Rectal smooth muscle tissue (tissue), 1 donor: ENCODE results near the gene SV2C.
A peak's percentile ranks its signal among the peaks of the same experiment; 100 is the strongest.
"Not testable (repeated sequence)": the region's sequence is repeated elsewhere in the genome, so short reads cannot be mapped to it uniquely, and the experiment has no call there.

ENCODE experiments used
- H3K27ac ChIP-seq: one replicate; pipeline ENCODE4 v1.7.0; 2013; ENCODE audit warnings: low read depth, low read length, inconsistent platforms
- H3K27me3 ChIP-seq: one replicate; pipeline ENCODE4 v1.7.0; 2013; ENCODE audit warnings: low read length; ENCODE audit not compliant: control insufficient read depth, insufficient read depth
- H3K36me3 ChIP-seq: one replicate; pipeline ENCODE4 v1.7.0; 2013; ENCODE audit warnings: low read length; ENCODE audit not compliant: control insufficient read depth, insufficient read depth
- H3K4me1 ChIP-seq: one replicate; pipeline ENCODE4 v1.7.0; 2013; ENCODE audit warnings: low read length; ENCODE audit not compliant: control insufficient read depth, insufficient read depth
- H3K4me3 ChIP-seq: one replicate; pipeline ENCODE4 v1.7.0; 2013; ENCODE audit warnings: low read length
- H3K9ac ChIP-seq: one replicate; pipeline ENCODE4 v1.7.0; 2013; ENCODE audit warnings: low read length

Gene SV2C

DNA sequence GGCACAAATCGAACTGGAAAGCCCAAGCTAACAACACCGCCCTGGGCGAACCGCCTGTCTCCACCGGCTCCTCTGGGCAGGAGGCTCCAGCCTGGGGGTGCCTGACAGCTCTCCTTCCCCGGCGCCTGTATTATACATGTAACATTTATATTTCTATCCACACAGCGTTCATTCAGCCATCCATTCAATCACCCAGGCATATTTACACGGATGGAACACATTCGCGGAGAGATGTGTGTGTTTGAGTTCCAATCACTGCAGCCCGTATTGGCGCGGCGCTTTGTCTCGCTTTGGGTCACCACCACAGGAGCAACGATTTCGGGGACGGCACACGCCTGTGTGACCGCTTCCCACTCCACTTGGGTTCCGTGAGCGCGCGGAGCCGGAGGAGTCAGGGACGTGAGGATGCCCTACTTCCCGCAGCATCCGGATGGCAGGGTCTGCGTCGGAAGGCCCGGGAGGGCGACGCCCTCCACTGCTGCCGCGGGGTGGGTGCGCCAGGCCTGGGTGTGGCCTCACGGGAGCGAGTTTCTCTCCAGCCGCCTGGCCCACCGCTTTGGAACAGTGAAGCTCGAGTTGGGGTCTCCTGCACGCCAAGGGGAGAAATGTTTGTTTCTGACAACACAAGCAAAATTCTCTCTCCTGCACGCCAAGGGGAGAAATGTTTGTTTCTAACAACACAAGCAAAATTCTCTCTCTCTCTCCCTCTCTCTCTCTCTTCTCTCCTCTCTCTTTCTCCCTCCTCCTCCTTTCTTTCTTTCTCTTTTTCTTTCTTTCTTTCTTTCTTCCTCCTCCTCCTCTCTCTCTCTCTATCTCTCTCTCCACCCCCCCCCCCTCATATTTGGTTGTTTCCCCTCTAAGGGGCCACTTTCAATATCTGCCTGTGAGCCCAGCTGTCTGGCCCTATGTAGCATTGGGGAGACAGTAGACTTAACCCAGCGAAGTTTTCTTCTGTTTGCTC is 1.1 kb upstream of the SV2C start:
- Histone ChIP-seq H3K27me3 (peaks cover 7% of the 10 kb centered on the region), H3K4me1 (no peaks in the 10 kb centered on the region), H3K36me3 (no peaks in the 10 kb centered on the region), H3K9ac (no peak overlapping the region), H3K27ac (no peak overlapping the region), H3K4me3 (no peak overlapping the region)

DNA sequence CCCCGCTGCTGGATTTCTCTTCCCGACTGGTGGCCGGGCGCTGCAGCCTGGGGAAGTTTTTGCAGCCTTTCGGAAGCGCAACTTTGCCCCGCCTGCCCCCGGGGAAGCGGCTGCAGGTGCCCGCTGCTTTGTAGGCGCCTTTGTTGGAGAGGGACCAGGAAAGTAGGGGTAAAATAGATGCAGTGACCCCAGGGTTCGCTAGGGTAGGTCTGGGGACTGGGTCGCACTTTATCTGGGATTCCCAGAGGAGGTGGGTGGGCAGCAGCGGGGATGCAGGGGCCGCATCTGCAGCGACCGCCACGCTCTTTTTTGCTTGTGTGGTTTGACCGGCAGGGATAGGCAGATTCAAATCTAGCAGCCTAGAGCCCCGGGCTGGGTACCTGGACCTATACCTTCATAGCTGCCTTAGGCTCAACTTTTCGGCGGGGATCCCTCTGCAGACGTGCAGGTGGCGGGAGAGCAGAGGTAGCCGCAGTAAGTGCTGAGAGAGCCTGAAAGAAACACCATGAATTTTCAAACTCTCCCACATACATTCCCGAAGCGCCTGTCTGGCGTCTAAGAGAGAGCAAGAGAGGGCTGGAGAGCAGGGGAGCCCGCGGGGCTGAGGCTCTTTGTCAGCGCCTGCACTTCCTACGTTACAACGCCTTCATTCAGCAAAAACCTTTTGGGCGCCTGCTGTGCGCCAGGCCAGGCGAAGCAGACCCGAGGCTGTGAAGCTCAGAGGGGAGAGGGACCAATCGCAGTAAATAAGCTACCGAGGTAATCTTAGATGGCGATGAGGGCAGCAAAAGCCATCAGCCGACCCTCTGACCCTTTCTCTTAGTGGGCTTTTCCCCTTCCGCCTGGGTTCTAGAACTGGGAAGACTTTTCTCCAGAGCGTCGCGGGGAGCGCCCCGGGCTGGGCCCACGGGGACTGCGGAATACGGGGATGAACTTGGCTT is 642 bp downstream of the SV2C start:
- no peaks in the 10 kb centered on the region for H3K36me3 ChIP-seq
- no peak overlapping the region for H3K27ac ChIP-seq
- peaks cover 7% of the 10 kb centered on the region for H3K27me3 ChIP-seq
- H3K4me1 ChIP-seq: no peaks in the 10 kb centered on the region
- peak overlapping the region; percentile 19 for H3K4me3 ChIP-seq
- no peak overlapping the region for H3K9ac ChIP-seq

DNA sequence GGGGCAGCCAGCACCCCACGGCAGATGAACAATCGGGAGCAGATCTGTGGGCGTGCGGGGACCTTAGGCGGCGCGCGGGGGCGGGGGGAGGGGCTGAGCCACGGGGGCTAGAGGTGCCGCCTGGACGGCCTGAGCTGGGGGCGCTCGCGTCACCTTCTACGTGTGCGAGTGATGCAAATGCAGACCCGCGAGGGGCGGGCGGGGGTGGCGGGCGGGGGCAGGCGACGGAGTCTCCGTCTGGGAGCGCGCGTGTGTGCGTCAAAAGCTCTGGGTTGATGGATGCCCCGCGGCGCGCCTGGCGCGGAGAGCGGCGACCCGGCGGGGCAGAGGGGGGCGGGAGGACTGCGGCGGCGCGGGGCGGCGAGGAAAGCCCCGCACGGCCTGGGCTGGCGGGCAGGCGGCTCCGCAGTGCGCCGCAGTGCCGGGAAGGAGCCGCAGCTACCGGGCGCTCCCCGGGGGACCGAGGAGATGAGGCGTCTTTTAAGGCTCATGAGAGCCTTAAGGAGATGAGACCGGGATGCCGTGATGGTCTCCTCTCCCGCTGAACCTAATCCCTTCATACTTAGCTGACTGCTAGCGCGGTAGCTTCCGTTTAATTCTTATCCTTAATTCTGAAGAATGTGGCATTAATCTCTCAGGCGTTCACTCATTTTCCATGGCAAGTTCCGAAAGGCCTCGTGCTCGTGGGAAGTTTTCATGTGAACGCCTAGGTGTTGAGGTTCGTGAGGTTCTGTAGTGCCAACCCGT is 1.5 kb downstream of the SV2C start:
- H3K27me3 ChIP-seq: peaks cover 7% of the 10 kb centered on the region
- H3K4me1 ChIP-seq: no peaks in the 10 kb centered on the region
- H3K27ac ChIP-seq: no peak overlapping the region
- peak overlapping the region; percentile 31 for H3K4me3 ChIP-seq
- no peaks in the 10 kb centered on the region for H3K36me3 ChIP-seq
- H3K9ac ChIP-seq: no peak overlapping the region

DNA sequence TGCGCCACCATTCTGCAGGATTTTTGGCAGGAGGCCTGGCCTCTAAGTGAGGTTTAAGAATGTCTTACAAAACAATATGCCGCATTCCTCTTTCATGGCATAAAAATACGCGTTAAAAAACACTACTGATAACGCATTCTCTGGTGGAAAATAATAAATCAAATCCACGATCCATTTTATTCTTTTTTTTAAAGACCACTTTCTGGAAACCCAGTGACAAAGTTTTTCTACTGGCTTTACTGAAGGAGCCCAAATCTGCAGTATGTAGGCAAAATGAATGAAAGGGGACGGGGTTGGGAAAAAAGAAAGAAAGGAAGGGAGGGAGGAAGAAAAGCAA is 2.0 kb downstream of the SV2C start:
- peaks cover 7% of the 10 kb centered on the region for H3K27me3 ChIP-seq
- peak overlapping the region; percentile 31 for H3K4me3 ChIP-seq
- H3K4me1 ChIP-seq: no peaks in the 10 kb centered on the region
- no peak overlapping the region for H3K27ac ChIP-seq
- no peaks in the 10 kb centered on the region for H3K36me3 ChIP-seq
- H3K9ac ChIP-seq: no peak overlapping the region

DNA sequence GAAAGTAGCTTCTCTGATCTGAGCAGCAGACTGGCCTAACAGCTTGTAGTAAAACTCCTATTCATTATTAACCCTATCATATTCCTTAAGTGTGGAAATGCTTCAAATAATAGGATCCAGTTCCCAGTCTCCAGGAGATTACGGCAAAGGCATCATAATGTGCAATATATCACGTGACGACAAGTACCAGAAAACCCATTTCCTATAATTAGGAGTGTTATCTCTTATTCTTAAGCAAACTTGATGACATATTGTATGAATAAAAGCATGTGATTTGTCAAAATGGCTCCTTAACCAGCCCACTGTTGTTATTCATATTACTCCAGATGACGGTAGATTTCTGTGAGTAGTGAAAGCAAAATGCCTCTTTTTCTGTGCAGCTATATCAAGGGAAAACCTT is 2.9 kb downstream of the SV2C start:
- peaks cover 7% of the 10 kb centered on the region for H3K27me3 ChIP-seq
- H3K4me1 ChIP-seq: no peaks in the 10 kb centered on the region
- H3K27ac ChIP-seq: no peak overlapping the region
- no peaks in the 10 kb centered on the region for H3K36me3 ChIP-seq
- H3K9ac ChIP-seq: no peak overlapping the region
- H3K4me3 ChIP-seq: no peak overlapping the region

DNA sequence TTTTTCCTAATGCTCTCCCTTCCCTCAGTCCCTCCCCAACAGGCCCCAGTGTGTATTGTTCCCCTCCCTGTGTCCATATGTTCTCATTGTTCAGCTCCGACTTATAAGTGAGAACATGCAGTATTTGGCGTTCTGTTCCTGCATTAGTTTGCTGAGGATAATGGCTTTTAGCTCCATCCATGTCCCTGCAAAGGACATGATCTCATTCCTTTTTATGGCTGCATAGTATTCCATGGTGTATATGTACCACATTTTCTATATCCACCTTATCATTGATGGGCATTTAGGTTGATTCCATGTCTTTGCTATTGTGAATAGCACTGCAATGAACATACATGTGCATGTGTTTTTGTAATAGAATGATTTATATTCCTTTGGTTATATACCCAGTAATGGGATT is 6.0 kb downstream of the SV2C start:
- not testable (repeated sequence) for H3K36me3 ChIP-seq, H3K4me3 ChIP-seq, H3K9ac ChIP-seq, H3K27me3 ChIP-seq, H3K4me1 ChIP-seq, H3K27ac ChIP-seq

DNA sequence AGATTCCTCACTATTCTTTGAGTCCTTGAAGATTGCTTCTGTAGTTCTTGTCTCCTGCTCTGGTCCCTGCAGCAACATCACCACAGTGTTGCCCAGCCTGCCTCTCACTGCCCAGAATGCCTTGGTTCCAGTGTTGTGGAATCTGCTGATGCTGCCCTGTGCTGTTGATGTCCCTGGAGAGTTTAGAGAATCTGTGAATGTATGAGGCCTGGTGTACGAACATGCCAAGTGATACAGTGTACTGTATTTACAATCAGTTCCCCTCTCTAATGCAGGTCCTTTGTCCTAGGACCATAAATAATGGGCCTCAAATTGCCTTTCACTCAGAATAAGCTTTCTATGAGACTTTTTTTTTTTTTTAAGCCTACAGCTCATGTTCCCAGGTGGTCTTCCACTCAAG is 8.2 kb downstream of the SV2C start:
- H3K27ac ChIP-seq: no peak overlapping the region
- H3K4me3 ChIP-seq: no peak overlapping the region
- H3K27me3 ChIP-seq: no peaks in the 10 kb centered on the region
- H3K4me1 ChIP-seq: no peaks in the 10 kb centered on the region
- no peaks in the 10 kb centered on the region for H3K36me3 ChIP-seq
- no peak overlapping the region for H3K9ac ChIP-seq

DNA sequence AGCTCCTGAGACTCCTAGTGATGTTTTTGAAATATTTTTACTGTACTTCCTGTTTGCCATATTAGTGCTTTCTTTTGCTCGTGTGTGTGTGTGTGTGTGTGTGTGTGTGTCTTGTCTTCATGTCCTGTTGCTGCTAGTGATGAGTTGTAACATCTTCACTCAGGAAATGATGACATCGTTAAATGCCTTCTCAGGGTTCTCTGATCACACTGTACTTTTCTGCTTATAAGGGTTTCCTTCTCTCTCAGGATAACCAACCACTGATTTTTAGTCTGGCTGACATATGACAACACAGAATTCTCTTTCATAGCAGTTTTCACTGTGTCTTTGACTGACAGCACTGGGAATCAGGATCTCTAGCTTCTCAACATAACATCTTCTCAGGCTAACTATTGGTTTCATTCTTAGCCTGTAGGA is 16.1 kb downstream of the SV2C start:
- Histone ChIP-seq H3K27me3 (no peaks in the 10 kb centered on the region), H3K27ac (no peak overlapping the region), H3K36me3 (no peaks in the 10 kb centered on the region), H3K9ac (no peak overlapping the region), H3K4me1 (no peaks in the 10 kb centered on the region), H3K4me3 (no peak overlapping the region)

DNA sequence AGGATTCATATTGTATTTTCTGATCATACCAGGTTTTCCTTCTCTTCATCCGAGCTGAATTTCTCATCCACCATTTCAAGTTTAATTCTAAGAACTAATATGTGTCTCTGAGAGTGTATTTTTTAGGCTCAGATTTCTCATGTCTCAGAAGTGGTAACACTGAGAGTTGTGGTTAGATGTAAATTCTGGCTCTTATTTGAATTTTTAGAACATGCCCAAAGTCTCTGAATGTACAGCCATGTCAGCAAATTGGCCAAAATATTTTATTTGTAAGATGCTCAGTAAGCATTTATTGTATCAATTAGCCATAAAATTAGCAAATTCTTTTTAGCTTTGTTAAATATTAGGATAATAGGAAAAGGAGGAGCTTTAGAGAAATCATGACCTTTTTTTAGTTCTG is 16.6 kb downstream of the SV2C start:
- no peak overlapping the region for H3K9ac ChIP-seq
- no peak overlapping the region for H3K27ac ChIP-seq
- H3K36me3 ChIP-seq: no peaks in the 10 kb centered on the region
- no peaks in the 10 kb centered on the region for H3K4me1 ChIP-seq
- no peaks in the 10 kb centered on the region for H3K27me3 ChIP-seq
- no peak overlapping the region for H3K4me3 ChIP-seq

DNA sequence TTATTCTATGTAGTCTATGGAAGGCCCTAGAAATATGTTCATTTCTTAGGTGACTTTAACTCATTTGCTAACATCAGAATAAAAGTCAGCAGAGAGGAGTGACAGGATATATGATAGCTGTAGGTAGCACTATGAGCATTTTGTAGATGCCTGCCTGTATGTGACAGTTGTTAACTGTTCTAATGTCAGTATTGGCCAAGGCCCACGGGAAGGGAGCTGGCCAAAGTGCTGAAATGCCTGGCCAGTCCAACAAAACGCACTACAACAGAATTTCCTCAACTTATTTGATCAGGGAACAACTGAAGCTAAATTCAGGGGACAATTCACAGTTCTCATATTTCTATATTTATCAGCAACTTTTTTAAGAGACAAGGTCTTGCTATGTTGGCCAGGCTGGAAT is 20.8 kb downstream of the SV2C start:
- H3K4me1 ChIP-seq: no peaks in the 10 kb centered on the region
- no peaks in the 10 kb centered on the region for H3K36me3 ChIP-seq
- H3K9ac ChIP-seq: no peak overlapping the region
- no peaks in the 10 kb centered on the region for H3K27me3 ChIP-seq
- H3K4me3 ChIP-seq: no peak overlapping the region
- no peak overlapping the region for H3K27ac ChIP-seq

DNA sequence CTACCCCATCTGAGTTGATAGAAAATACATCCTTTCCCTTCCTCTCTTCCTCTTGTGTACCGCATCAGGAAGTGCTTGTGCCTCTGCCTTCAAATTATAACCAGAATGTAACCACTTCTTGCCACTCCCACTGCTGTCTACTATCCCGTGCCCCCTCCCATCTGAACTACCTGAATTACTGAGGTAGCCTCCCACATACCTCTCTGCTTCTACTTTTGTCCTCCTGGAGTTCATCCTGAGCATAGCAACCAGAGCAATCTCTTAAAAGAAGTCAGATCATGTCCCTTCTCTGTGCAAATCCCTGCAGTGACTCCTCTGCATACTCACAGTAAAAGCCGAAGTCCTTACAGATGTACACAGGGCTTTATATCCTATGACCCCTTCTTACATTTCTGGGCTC is 23.0 kb downstream of the SV2C start:
- Histone ChIP-seq H3K27me3 (no peaks in the 10 kb centered on the region), H3K27ac (no peak overlapping the region), H3K4me1 (no peaks in the 10 kb centered on the region), H3K4me3 (no peak overlapping the region), H3K36me3 (no peaks in the 10 kb centered on the region), H3K9ac (no peak overlapping the region)
